SKM-1 (cell line): ENCODE results near the gene RUBCNL.
"Not testable (repeated sequence)": the region's sequence is repeated elsewhere in the genome, so short reads cannot be mapped to it uniquely, and the experiment has no call there.

ENCODE experiments used
- DNase-seq: peaks from one replicate; lab custom pipeline; 2025; ENCODE audit not compliant: unreplicated experiment; lab: John Stamatoyannopoulos, UW

The RUBCNL gene

DNA sequence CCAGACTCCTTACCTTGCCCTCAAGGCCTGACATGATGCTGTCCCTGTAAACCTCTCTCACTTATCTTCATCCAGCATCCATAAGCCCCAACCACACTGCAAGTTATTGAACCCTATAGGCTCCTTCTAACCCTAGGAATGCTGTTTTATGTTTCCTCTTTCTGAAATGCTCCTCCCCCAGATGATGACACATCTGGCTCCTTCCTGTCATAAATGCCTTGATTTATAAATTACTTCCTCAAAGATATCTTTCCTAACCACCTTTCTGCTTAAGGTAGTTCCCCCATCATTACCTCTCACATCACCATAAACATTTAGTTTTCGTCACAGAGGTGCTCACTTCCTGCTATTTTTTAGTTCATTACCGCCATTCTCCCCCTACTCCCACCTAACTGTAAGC lies 12.3 kb downstream of the RUBCNL start:
- DNase-seq = peak; percentile 92

GRCh38 chr13:46373623-46374022 lies 13.4 kb downstream of the RUBCNL start:
- DNase-seq = no peak

GRCh38 chr13:46372938-46373337 lies 14.1 kb downstream of the RUBCNL start:
- DNase-seq = not testable (repeated sequence)

GRCh38 chr13:46372071-46372470 lies 15.0 kb downstream of the RUBCNL start:
- DNase-seq = no peak

GRCh38 chr13:46369506-46370277 lies 17.4 kb downstream of the RUBCNL start:
- DNase-seq = no peak

DNA sequence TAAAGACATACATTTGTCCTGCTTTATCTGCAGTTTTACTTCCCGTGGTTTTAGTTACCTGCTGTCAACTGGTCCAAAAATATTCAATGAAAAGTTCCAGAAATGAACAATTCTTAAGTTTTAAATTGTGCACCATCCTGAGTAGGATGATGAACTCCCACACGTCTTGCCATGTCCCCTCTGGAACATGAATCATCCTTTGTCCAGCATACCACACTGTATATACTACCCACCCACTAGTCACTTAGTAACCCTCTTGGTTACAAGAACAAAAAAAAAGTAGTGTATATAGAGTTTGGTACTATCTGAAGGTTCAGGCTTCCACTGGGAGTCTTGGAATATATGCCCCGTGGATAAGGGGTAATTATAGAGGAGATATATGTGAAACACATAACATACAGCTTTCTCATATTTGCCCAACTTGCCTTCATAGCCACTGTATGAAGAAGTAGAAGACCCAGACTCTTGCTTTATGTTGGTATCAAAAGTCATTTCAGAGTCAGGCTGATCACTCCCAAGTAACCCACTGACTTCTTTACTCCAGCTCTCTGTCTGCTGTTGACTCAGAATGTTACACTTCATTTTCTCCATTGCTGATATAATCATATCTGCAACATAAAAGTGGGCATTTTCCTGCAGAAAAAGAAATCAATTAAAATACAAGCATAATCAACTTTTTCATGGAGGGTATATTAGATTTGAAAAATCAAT lies 19.3 kb downstream of the RUBCNL start:
- no peak for DNase-seq

GRCh38 chr13:46361276-46361934 lies 25.6 kb downstream of the RUBCNL start:
- DNase-seq = no peak

GRCh38 chr13:46360604-46361003 lies 26.4 kb downstream of the RUBCNL start:
- DNase-seq = no peak

DNA sequence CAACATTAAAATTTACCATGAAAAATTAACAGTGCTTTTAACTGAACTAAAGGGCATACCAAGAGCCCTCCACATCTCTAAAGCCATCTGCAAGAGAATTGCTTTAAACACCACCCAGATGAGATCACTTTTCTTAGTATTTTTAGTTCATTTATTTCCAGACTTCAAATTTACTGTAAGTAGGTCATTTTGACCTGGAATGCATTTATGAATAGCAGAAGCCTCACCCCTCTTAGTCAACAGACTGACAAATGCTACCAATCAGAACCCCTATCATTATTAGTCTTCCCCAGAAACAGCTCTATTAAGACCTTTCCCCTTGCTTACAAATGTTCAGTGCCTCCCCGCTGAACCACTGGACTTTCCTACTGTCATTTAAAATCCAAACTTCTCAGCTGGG lies 27.3 kb downstream of the RUBCNL start:
- DNase-seq = no peak

- DNase-seq = no peak
These were observed 31.0 kb downstream of the RUBCNL start for GRCh38 chr13:46355901-46356590.

DNA sequence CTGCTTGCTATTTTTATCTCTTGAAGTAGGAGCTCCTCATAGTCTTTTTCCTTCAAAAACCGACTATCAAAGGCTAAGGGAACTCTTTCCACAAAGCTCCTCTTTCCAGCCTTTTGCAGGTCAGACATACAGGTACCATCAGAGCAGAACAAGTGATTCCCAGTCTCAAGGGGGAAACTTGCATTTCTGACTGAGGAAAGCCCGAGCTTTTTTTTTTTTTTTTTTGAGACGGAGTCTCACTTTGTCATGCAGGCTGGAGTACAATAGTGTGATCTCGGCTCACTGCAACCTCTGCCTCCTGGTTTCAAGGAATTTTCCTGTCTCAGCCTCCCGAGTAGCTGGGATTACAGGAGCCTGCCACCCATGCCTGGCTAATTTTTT lies 32.0 kb downstream of the RUBCNL start:
- no peak for DNase-seq

DNA sequence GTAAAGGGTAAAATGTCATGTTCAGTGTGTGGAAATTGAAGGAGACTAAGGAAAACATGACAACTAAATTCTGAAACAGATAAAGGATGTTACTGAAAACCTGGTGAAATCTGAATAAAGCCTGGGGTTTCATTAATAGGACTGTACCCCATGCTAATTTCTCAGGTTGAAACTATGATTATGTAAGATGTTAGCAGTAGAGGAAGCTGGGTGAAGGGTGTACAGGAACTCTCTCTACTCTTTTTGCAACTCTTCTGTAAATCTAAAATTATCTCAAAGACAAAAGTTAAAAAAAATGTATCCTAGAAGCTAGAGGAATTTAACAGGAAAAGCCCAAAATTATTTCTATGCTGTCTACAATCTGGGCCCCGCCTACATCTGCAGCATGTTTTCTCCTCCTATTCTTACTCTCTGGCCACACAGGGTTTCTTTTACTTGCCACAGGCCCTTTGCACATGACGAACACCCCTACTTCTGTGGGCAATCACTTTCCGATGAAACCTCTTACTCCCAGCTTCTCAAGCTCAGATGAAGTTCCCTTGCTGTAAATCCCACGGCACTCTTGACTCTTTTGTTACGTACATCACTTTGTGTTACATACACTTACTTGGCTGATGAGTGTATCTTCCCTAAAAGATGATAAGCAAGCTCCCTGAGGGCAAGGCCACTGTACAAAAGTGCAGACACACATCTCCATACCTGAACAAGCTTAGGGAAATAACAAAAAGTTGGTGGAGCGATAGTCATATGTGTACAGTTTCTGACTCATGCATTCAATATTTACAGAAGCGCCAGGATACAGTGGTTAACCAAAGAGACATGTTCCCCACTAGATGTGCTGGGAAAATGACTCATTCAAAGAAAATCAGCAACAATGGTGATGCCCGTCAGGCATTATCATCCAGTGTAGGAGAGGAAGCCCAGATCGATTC lies 32.6 kb downstream of the RUBCNL start:
- DNase-seq = no peak

DNA sequence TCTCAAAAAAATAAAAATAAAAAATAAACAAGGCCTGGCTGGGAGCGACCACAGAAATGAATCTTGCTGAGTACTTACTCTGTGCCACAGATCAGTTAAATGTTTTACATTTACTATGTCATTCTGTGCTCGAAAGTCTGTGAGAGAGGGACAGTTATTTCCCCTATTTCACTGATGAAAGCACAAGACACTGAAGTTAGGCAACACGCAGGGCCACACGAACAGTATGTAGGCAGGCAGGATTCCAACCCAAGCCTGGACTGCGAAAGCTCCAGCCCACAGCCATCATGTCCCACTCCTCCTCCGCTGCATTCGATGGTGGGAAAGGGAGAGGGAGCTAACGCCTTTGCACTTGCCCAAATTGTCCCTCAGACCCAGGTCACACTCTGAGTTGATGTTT lies 34.2 kb downstream of the RUBCNL start:
- DNase-seq = no peak

DNA sequence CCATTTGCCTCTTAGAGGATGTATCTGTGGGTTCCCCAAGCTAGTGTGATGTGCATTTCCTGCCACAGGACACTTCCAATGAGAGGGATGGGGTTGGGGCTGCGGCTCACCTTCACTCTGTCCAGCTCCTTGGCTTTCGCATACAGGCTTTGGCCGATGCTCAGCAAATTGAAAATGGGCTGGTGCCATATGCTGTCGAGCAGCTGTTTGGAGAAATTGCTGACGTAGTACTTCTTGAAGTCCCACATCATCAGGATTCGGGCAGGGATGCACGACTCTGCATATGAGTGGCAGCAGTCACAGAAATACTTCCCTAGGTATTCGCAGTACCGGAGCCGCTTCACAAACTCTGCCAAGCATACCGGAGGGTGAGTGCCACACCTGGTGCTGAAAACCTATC lies 37.0 kb downstream of the RUBCNL start:
- no peak for DNase-seq

GRCh38 chr13:46348961-46349360 lies 38.1 kb downstream of the RUBCNL start:
- no peak for DNase-seq

GRCh38 chr13:46347277-46347676 lies 39.8 kb downstream of the RUBCNL start:
- no peak for DNase-seq

GRCh38 chr13:46345866-46346265 lies 41.2 kb downstream of the RUBCNL start:
- DNase-seq = no peak

- DNase-seq = no peak
These were observed 41.7 kb downstream of the RUBCNL start for GRCh38 chr13:46345398-46345797.

GRCh38 chr13:46343279-46343994 lies 43.6 kb downstream of the RUBCNL start:
- DNase-seq = no peak

DNA sequence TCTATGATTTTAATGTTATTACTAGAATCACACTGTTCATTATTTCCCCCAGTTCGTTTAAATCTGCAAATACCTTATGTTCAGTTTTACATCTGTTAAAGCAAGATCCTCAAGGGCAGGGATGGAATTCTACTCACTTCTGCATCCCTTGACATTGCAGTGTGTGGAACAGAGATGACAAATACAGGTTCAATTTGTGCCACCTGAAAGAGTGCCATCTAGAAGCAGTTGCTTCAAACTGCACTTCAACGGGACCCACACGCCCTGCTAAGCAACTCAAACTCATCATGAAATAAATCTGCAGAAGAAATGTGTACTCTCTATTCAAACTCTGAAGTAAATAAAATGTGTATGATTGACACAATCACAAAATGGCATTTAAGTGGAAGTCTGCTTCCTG lies 44.5 kb downstream of the RUBCNL start:
- no peak for DNase-seq
